Measurements from ENCODE around the gene ARHGAP44.

GRCh38 chr17:13035420-13035819 is 246.1 kb downstream of the ARHGAP44 start:
- TF ChIP-seq CTCF (IDR thresholded peaks at IDR 0.05; ENCODE audit: low read depth, low read length), result no peak
- no peak for TF ChIP-seq EZH2phosphoT487 (IDR thresholded peaks at IDR 0.05; ENCODE audit: low read depth)
